Measurements from ENCODE around the gene ATP2B2. TPM values are rescaled to one million over a fixed set of nuclear protein-coding genes. Genes with fewer than 3 reads are reported as not detected.

The ATP2B2 gene
- total and polyA plus RNA-seq, 2 of the 8 experiments (the other 6 are each of a cell fraction or from before 2014, with no cell fraction given), result 0.14 to 1.2 TPM

GRCh38 chr3:10507331-10507730, 1.9 kb upstream of the ATP2B2 start:
- 85% methylated on average over 9 of the region's 9 CpGs; no CpG with 5 or more reads in 1 of the 2 experiments for whole genome bisulfite sequencing, 2 experiments (ENCODE audit: extremely low coverage in 1 of 2, insufficient coverage in 1 of 2, insufficient read length in 1 of 2, insufficient replicate concordance in 2 of 2, low coverage in 1 of 2, low lambda C conversion rate in 2 of 2, missing lambda C conversion rate in 1 of 2)
- Histone ChIP-seq H3K9ac (replicated peaks in 1 of 4; ENCODE audit: extremely low read depth in 1 of 4, low read depth in 3 of 4, low read length in 3 of 4) (no peak overlapping the region), H3K4me1 (replicated peaks in 1 of 4; ENCODE audit: control insufficient read depth in 3 of 4, insufficient read depth in 4 of 4, low read length in 3 of 4) (peaks cover 4 to 9% (median 5%) of the 10 kb centered on the region in 4 experiments), H2AK5ac (ENCODE audit: low read depth, low read length) (no peak overlapping the region), H3K79me2 (ENCODE audit: control insufficient read depth in 1 of 2, insufficient read depth in 2 of 2, low read length in 2 of 2) (no peaks in the 10 kb centered on the region), H2BK20ac (ENCODE audit: low read length) (no peak overlapping the region), H2BK120ac (replicated peaks; ENCODE audit: low read depth, low read length) (no peak overlapping the region), H4K20me1 (replicated peaks in 1 of 2; ENCODE audit: control insufficient read depth in 1 of 2, insufficient read depth in 2 of 2, low read length in 2 of 2) (no peaks in the 10 kb centered on the region), H3K4me3 (ENCODE audit: extremely low read depth in 1 of 4, insufficient read depth in 2 of 4, low read depth in 3 of 4, low read length in 4 of 4) (no peak overlapping the region), H2BK15ac (ENCODE audit: low read length) (no peak overlapping the region), H3K23me2 (ENCODE audit: low read depth, low read length) (peaks cover 5% of the 10 kb centered on the region; the same call in 1 of the 2 replicates), H3K9me3 (ENCODE audit: insufficient read depth in 2 of 2, low read depth in 1 of 2, low read length in 1 of 2) (no peaks in the 10 kb centered on the region), H3K4ac (replicated peaks; ENCODE audit: insufficient read length, low read depth, low read length) (no peak overlapping the region), H3K27me3 (replicated peaks in 1 of 4; ENCODE audit: control insufficient read depth in 3 of 4, extremely low read depth in 1 of 4, insufficient read depth in 3 of 4, low read length in 3 of 4) (peaks cover 0 to 12% (median 10%) of the 10 kb centered on the region in 4 experiments; a peak in 5 of 7 replicates), H2BK5ac (ENCODE audit: low read depth, low read length) (no peak overlapping the region), H3K4me2 (ENCODE audit: insufficient read depth in 1 of 2, low read depth in 2 of 2, low read length in 2 of 2) (no peak overlapping the region), H4K8ac (ENCODE audit: extremely low read depth, insufficient read depth, low read length) (no peak overlapping the region), H2BK12ac (ENCODE audit: low read depth, low read length) (no peak overlapping the region), H3K36me3 (ENCODE audit: control insufficient read depth in 2 of 4, insufficient read depth in 4 of 4, low read length in 3 of 4) (no peaks in the 10 kb centered on the region), H3K27ac (ENCODE audit: low read depth, low read length) (no peak overlapping the region), H3K18ac (ENCODE audit: extremely low read depth, low read length) (no peak overlapping the region), H3K14ac (ENCODE audit: insufficient read length) (no peak overlapping the region), H3K79me1 (ENCODE audit: low read depth, low read length) (no peaks in the 10 kb centered on the region), H3K56ac (replicated peaks; ENCODE audit: insufficient read length, low read depth, low read length) (no peak overlapping the region), H4K91ac (replicated peaks; ENCODE audit: insufficient read length, low read length) (no peak overlapping the region), H4K5ac (ENCODE audit: insufficient read length, low read depth, low read length) (no peak overlapping the region), H2AFZ (ENCODE audit: low read length) (no peak overlapping the region), H3K23ac (ENCODE audit: insufficient read length) (no peak overlapping the region)
- DNase-seq (ENCODE audit: low read depth in 1 of 2, low spot score in 2 of 2) (no peak), FAIRE-seq (no peak)
- ChIA-PET CTCF (ENCODE audit: partially characterized antibody) (interaction anchor here (0.7 to 0.9 kb wide), 2 partner anchors 163 to 231 kb away, joined by 3 to 5 read pairs; no protein-coding TSS in a partner anchor), POLR2A (ENCODE audit: partially characterized antibody) (interaction anchor here (0.6 kb wide), 1 partner anchor 188 kb away, joined by 3 read pairs; no protein-coding TSS in a partner anchor)
- no peak for TF ChIP-seq SIX5 (IDR thresholded peaks at IDR 0.05; ENCODE audit: low read depth, low read length)
- TF ChIP-seq ATF3 (IDR thresholded peaks at IDR 0.05; ENCODE audit: insufficient read depth, low read depth, low read length), result no peak
- no peak for TF ChIP-seq CEBPB (IDR thresholded peaks at IDR 0.05; ENCODE audit: low read depth, low read length)
- no peak for TF ChIP-seq RNF2 (IDR thresholded peaks at IDR 0.05; ENCODE audit: borderline replicate concordance, low read depth, low read length, missing control alignments, poor library complexity, severe bottlenecking)
- TF ChIP-seq KDM4A (IDR thresholded peaks at IDR 0.05; ENCODE audit: low read depth, low read length, severe bottlenecking), result no peak
- no peak for TF ChIP-seq SIN3A (conservative IDR thresholded peaks at IDR 0.05 in 1 of 2, IDR thresholded peaks at IDR 0.05 in 1 of 2; ENCODE audit: low read depth in 1 of 2, low read length in 2 of 2)
- no peak for TF ChIP-seq KDM5A (IDR thresholded peaks at IDR 0.05; ENCODE audit: low read length)
- TF ChIP-seq EZH2 (IDR thresholded peaks at IDR 0.05; ENCODE audit: low read depth, low read length, severe bottlenecking), result no peak
- no peak for TF ChIP-seq CHD1 (IDR thresholded peaks at IDR 0.05; ENCODE audit: low read depth, low read length)
- no peak for TF ChIP-seq USF2 (IDR thresholded peaks at IDR 0.05; ENCODE audit: low read length)
- TF ChIP-seq CTBP2 (IDR thresholded peaks at IDR 0.05; ENCODE audit: borderline replicate concordance, insufficient read depth, insufficient read length, low read length), result no peak
- TF ChIP-seq CHD2 (IDR thresholded peaks at IDR 0.05; ENCODE audit: low read length), result no peak

Measured in H1 (cell line).